ENCODE measurements around the gene AZU1.
"Not testable (repeated sequence)": the region's sequence is repeated elsewhere in the genome, so short reads cannot be mapped to it uniquely, and the experiment has no call there.

Gene AZU1

DNA sequence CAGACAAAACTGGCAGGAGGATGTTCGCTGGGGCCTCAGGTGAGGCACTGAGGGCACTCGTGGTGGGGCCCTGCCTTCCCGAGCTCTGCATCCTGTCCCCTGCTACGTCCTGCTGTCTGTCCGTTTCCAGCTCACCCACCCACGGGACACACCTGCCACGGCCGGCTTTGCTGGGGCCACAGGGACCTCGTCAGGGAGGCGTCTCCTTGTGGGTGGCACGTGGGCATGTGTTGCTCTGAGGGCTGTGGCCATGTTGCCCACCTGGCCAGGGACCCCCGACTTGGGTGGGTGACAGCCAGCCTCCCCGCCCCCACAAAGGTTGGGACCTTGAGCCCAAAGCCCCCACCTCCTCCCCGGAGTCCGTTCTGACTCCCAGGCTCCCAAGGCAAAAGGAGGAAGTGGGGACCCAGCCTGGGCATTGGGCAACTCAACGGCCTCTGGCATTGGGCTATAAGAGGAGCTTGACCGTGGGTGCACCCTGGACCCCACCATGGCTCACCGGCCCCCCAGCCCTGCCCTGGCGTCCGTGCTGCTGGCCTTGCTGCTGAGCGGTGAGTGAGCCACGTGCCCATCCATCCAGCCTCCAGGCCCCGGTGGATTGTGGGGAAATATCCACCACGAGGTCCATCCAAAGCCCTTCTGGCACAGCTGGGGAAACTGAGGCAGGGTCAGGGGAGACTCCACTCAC lies 13.0 kb downstream of the AZU1 start, which contains the start of gene PRTN3:
PRTN3 (plus strand) TSS at position 481 of the 688 bp plus-strand sequence; CDS start at position 491, 10 bp downstream.
- no peak within 1 kb of the TSS for H3K4me3 ChIP-seq (ENCODE audit: low read depth, low read length)
- no peak for DNase-seq (ENCODE audit: low read depth)
- TF ChIP-seq, protein P1, sequence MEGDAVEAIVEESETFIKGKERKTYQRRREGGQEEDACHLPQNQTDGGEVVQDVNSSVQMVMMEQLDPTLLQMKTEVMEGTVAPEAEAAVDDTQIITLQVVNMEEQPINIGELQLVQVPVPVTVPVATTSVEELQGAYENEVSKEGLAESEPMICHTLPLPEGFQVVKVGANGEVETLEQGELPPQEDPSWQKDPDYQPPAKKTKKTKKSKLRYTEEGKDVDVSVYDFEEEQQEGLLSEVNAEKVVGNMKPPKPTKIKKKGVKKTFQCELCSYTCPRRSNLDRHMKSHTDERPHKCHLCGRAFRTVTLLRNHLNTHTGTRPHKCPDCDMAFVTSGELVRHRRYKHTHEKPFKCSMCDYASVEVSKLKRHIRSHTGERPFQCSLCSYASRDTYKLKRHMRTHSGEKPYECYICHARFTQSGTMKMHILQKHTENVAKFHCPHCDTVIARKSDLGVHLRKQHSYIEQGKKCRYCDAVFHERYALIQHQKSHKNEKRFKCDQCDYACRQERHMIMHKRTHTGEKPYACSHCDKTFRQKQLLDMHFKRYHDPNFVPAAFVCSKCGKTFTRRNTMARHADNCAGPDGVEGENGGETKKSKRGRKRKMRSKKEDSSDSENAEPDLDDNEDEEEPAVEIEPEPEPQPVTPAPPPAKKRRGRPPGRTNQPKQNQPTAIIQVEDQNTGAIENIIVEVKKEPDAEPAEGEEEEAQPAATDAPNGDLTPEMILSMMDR (conservative IDR thresholded peaks at IDR 0.05; ENCODE audit: low read depth, low read length): no peak

DNA sequence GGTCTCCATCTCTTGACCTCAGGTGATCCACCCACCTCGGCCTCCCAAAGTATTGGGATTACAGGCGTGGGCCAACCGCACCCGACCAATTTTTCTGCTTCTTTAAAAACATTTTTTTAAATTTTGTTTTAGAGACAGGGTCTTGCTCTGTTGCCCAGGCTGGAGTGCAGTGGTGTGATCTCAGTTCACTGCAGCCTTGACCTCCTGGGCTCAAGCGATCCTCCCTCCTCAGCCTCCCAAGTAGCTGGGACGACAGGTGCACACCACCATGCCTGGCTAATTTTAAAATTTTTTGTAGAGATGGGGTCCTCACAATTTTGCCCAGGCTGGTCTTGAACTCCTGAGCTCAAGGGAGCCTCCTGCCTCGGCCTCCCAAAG lies 15.2 kb downstream of the AZU1 start:
- DNase-seq (ENCODE audit: low read depth); H3K4me3 ChIP-seq (ENCODE audit: low read depth, low read length): not testable (repeated sequence)

- DNase-seq (ENCODE audit: low read depth): no peak
- TF ChIP-seq, protein P1 (conservative IDR thresholded peaks at IDR 0.05; ENCODE audit: low read depth, low read length): no peak
- H3K4me3 ChIP-seq (ENCODE audit: low read depth, low read length): no peak overlapping the region
Observed at GRCh38 chr19:843180-843835, 15.7 kb downstream of the AZU1 start.

GRCh38 chr19:843836-844545 lies 16.4 kb downstream of the AZU1 start:
- no peak for DNase-seq (ENCODE audit: low read depth)
- TF ChIP-seq, protein P1 (conservative IDR thresholded peaks at IDR 0.05; ENCODE audit: low read depth, low read length): no peak
- H3K4me3 ChIP-seq (ENCODE audit: low read depth, low read length): no peak overlapping the region

- DNase-seq (ENCODE audit: low read depth): no peak
- TF ChIP-seq, protein P1 (conservative IDR thresholded peaks at IDR 0.05; ENCODE audit: low read depth, low read length): no peak
- H3K4me3 ChIP-seq (ENCODE audit: low read depth, low read length): no peak overlapping the region
Observed at GRCh38 chr19:844546-844971, 16.9 kb downstream of the AZU1 start.

GRCh38 chr19:845707-846521 lies 18.3 kb downstream of the AZU1 start:
- DNase-seq (ENCODE audit: low read depth): no peak
- no peak overlapping the region for H3K4me3 ChIP-seq (ENCODE audit: low read depth, low read length)
- TF ChIP-seq, protein P1 (conservative IDR thresholded peaks at IDR 0.05; ENCODE audit: low read depth, low read length): no peak

All from choroid plexus epithelial cell (primary cell).